ENCODE results near the gene JAK3. TPM values are rescaled to one million over a fixed set of nuclear protein-coding genes. Genes with fewer than 3 reads are reported as not detected.

JAK3 gene
- polyA plus RNA-seq, 1 of the 3 experiments (the other 2 are of a cell fraction): 1.3 TPM

DNA sequence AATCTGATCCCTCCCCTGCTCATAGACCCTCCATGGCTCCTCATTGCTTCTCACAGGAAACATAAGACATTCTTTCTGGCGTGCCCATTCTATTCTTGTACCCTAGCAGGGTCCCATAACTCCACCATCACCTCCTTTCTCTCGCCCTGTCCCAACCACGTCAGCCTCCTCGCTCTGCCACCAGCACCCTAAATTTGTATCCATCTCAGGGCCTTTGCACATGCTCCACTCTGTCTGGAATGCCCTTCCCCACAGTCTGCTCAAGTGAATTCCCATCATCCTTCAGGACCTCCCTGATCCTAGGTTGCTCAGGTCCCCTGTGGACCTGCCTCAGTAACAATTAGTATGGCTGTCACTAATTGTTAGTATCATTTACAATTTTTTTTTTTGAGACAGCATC lies 42.4 kb downstream of the JAK3 start:
- no peak for DNase-seq
- Histone ChIP-seq H3K9me2 (no peaks in the 10 kb centered on the region), H3K27ac (ENCODE audit: low read depth in 2 of 2, low read length in 1 of 2) (no peak overlapping the region), H3K79me2 (ENCODE audit: insufficient read depth) (no peaks in the 10 kb centered on the region), H3K36me3 (replicated peaks in 1 of 2; ENCODE audit: control insufficient read depth in 1 of 2, insufficient read depth in 2 of 2, low read length in 1 of 2) (no peaks in the 10 kb centered on the region), H3K4me2 (no peak overlapping the region), H3F3A (replicated peaks; ENCODE audit: insufficient read depth) (no peaks in the 10 kb centered on the region), H3K4me1 (ENCODE audit: control insufficient read depth in 1 of 2, insufficient read depth in 2 of 2, low read depth in 1 of 2, low read length in 1 of 2) (peaks cover 0 to 4% of the 10 kb centered on the region in 2 experiments; a peak in 1 of 4 replicates), H3K4me3 (ENCODE audit: low read depth in 2 of 2, low read length in 1 of 2) (no peak overlapping the region), H3K27me3 (ENCODE audit: insufficient read depth) (no peaks in the 10 kb centered on the region; the same call in 1 of the 2 replicates), H4K20me1 (ENCODE audit: insufficient read depth) (no peaks in the 10 kb centered on the region), H3K9ac (no peak overlapping the region), H3K9me3 (no peaks in the 10 kb centered on the region), H2AFZ (ENCODE audit: low read depth) (no peak overlapping the region)
- TF ChIP-seq JUND (IDR thresholded peaks at IDR 0.05) (no peak), TCF12 (IDR thresholded peaks at IDR 0.05) (no peak), RXRA (IDR thresholded peaks at IDR 0.05; ENCODE audit: borderline replicate concordance, low read depth) (no peak), USF1 (IDR thresholded peaks at IDR 0.05; ENCODE audit: borderline replicate concordance, low read depth) (no peak), REST (IDR thresholded peaks at IDR 0.05; ENCODE audit: low read depth, low read length) (no peak), ELF1 (IDR thresholded peaks at IDR 0.05) (no peak), NFIC (IDR thresholded peaks at IDR 0.05; ENCODE audit: borderline replicate concordance) (no peak), MEF2A (IDR thresholded peaks at IDR 0.05; ENCODE audit: borderline replicate concordance, low read depth) (no peak), FOXM1 (IDR thresholded peaks at IDR 0.05; ENCODE audit: low read depth) (no peak)
- TF ChIP-seq, protein P1, sequence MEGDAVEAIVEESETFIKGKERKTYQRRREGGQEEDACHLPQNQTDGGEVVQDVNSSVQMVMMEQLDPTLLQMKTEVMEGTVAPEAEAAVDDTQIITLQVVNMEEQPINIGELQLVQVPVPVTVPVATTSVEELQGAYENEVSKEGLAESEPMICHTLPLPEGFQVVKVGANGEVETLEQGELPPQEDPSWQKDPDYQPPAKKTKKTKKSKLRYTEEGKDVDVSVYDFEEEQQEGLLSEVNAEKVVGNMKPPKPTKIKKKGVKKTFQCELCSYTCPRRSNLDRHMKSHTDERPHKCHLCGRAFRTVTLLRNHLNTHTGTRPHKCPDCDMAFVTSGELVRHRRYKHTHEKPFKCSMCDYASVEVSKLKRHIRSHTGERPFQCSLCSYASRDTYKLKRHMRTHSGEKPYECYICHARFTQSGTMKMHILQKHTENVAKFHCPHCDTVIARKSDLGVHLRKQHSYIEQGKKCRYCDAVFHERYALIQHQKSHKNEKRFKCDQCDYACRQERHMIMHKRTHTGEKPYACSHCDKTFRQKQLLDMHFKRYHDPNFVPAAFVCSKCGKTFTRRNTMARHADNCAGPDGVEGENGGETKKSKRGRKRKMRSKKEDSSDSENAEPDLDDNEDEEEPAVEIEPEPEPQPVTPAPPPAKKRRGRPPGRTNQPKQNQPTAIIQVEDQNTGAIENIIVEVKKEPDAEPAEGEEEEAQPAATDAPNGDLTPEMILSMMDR (IDR thresholded peaks at IDR 0.05): no peak
- POLR2A ChIA-PET: no interaction called here
- CTCF ChIA-PET: interaction anchor here (0.7 to 1.4 kb wide), 2 partner anchors 50 to 57 kb away, joined by 3 read pairs; no protein-coding TSS in a partner anchor
- 63% methylated on average over 4 of the region's 4 CpGs for WGBS (ENCODE audit: low lambda C conversion rate)

DNA sequence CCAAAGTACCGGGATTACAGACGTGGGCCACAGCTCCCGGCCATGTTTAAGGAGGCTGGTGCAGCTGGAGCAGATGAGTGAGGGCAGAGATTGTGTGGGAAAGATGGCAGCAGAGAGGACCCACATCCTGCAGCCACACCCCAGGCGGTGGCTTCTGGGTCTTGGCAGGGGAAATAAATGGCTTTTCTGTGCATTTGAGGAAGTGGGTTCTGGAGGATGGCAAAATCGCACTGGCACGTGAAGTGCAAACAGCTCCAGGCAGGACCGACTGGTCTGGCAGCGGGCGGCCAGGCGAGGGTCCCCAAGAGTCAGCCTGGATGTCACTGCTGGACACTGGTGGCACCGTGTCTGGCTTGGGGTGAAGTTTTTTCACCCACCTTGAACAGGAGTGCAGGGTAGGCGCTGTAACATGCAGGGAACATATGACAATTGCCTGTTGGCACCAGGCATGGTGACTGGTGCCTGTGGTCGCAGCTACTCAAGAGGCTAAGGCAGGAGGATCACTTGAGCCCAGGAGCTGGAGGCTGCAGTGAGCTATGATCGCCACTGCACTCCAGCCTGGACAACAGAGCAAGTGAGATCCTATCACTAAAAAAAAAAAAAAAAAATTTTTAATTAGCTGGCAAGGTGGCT lies 44.4 kb downstream of the JAK3 start:
- peaks cover 0 to 4% of the 10 kb centered on the region in 2 experiments; a peak in 1 of 4 replicates for H3K4me1 ChIP-seq (ENCODE audit: control insufficient read depth in 1 of 2, insufficient read depth in 2 of 2, low read depth in 1 of 2, low read length in 1 of 2)
- H3K9ac ChIP-seq: no peak overlapping the region
- H3K4me2 ChIP-seq: no peak overlapping the region
- no peaks in the 10 kb centered on the region for H3K9me2 ChIP-seq
- H3K9me3 ChIP-seq: no peaks in the 10 kb centered on the region
- no peak overlapping the region for H3K27ac ChIP-seq (ENCODE audit: low read depth in 2 of 2, low read length in 1 of 2)
- DNase-seq: no peak
- no peaks in the 10 kb centered on the region for H3K36me3 ChIP-seq (replicated peaks in 1 of 2; ENCODE audit: control insufficient read depth in 1 of 2, insufficient read depth in 2 of 2, low read length in 1 of 2)
- ChIA-PET CTCF (interaction anchor here (1.0 to 1.3 kb wide), 4 partner anchors 9 to 99 kb away, joined by 3 read pairs; no protein-coding TSS in a partner anchor), POLR2A (interaction anchor here (0.5 to 1.0 kb wide), 2 partner anchors 10 to 56 kb away, joined by 4 read pairs; no protein-coding TSS in a partner anchor)
- H3K4me3 ChIP-seq (ENCODE audit: low read depth in 2 of 2, low read length in 1 of 2): no peak overlapping the region
- H4K20me1 ChIP-seq (ENCODE audit: insufficient read depth): no peaks in the 10 kb centered on the region
- no peak overlapping the region for H2AFZ ChIP-seq (ENCODE audit: low read depth)
- no peaks in the 10 kb centered on the region; the same call in 1 of the 2 replicates for H3K27me3 ChIP-seq (ENCODE audit: insufficient read depth)
- H3F3A ChIP-seq (replicated peaks; ENCODE audit: insufficient read depth): no peaks in the 10 kb centered on the region
- WGBS (ENCODE audit: low lambda C conversion rate): 59% methylated on average over 14 of the region's 14 CpGs
- H3K79me2 ChIP-seq (ENCODE audit: insufficient read depth): no peaks in the 10 kb centered on the region
- TF ChIP-seq JUND (IDR thresholded peaks at IDR 0.05) (no peak), PBX3 (IDR thresholded peaks at IDR 0.05) (no peak), EZH2phosphoT487 (IDR thresholded peaks at IDR 0.05; ENCODE audit: borderline replicate concordance, low read depth) (no peak), TAF1 (IDR thresholded peaks at IDR 0.05; ENCODE audit: borderline replicate concordance, low read depth, low read length) (no peak), USF1 (IDR thresholded peaks at IDR 0.05; ENCODE audit: borderline replicate concordance, low read depth) (no peak), RFX5 (IDR thresholded peaks at IDR 0.05; ENCODE audit: low read length) (no peak), FOSL2 (IDR thresholded peaks at IDR 0.05; ENCODE audit: borderline replicate concordance, low read depth) (no peak), ELF1 (IDR thresholded peaks at IDR 0.05) (no peak), RCOR1 (IDR thresholded peaks at IDR 0.05; ENCODE audit: low read length) (no peak), RXRA (IDR thresholded peaks at IDR 0.05; ENCODE audit: borderline replicate concordance, low read depth) (no peak)

Data from SK-N-SH (cell line).